Subcutaneous adipose tissue (tissue), 4 donors: Measurements from ENCODE around the gene AMER3. TPM values are rescaled to one million over a fixed set of nuclear protein-coding genes. Genes with fewer than 3 reads are reported as not detected.

Source experiments
- total RNA-seq, 4 donors: library from RNA; depleted of rRNA; stranded (reverse); fragments of >200 nt; gene quantifications; one replicate each; pipeline ENCODE4 v1.1.0, GENCODE V29; 2016
- TF ChIP-seq, protein P1 (sequence below): fragments of 450-650 bp; IDR thresholded peaks from one replicate; pipeline ENCODE4 v1.5.1; 2016; ENCODE audit warnings: low read depth, mild to moderate bottlenecking, control low read depth, antibody characterized with exemption, moderate library complexity

Gene AMER3
- total RNA-seq, 4 donors from 2014 or later, result not detected

GRCh38 chr2:130759906-130760753 lies 4.8 kb downstream of the AMER3 start:
- TF ChIP-seq, protein P1, sequence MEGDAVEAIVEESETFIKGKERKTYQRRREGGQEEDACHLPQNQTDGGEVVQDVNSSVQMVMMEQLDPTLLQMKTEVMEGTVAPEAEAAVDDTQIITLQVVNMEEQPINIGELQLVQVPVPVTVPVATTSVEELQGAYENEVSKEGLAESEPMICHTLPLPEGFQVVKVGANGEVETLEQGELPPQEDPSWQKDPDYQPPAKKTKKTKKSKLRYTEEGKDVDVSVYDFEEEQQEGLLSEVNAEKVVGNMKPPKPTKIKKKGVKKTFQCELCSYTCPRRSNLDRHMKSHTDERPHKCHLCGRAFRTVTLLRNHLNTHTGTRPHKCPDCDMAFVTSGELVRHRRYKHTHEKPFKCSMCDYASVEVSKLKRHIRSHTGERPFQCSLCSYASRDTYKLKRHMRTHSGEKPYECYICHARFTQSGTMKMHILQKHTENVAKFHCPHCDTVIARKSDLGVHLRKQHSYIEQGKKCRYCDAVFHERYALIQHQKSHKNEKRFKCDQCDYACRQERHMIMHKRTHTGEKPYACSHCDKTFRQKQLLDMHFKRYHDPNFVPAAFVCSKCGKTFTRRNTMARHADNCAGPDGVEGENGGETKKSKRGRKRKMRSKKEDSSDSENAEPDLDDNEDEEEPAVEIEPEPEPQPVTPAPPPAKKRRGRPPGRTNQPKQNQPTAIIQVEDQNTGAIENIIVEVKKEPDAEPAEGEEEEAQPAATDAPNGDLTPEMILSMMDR, result no peak

GRCh38 chr2:130760754-130761751 lies 5.7 kb downstream of the AMER3 start:
- TF ChIP-seq, protein P1, result no peak

GRCh38 chr2:130762031-130762909 lies 6.9 kb downstream of the AMER3 start:
- TF ChIP-seq, protein P1, result no peak

- TF ChIP-seq, protein P1, result no peak
Measured at GRCh38 chr2:130762910-130763385, 7.6 kb downstream of the AMER3 start.

DNA sequence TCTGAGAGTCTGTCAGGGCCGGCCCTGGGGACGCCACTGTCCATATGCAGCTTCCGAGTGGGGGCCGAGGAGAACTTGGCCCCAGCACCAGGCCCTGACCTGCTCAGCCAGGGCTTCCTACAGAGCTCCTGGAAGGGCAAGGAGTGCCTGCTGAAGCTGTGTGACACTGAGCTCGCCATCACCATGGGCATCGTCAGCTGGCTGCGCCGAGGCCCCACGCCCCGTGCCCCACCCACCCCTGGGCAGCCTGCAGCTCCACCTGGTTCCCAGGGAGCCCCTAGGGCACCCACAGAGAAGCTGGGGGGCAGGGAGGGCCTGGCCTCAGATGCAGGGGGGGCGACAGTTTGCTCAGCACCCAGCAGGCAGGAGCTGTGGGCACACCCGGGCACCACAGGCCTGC lies 8.1 kb downstream of the AMER3 start:
- TF ChIP-seq, protein P1, result no peak

GRCh38 chr2:130764035-130764820 lies 8.9 kb downstream of the AMER3 start:
- TF ChIP-seq, protein P1, result no peak
